Left kidney (tissue), 2 donors: ENCODE results near the gene SIRPB1. TPM values are rescaled to one million over a fixed set of nuclear protein-coding genes. Genes with fewer than 3 reads are reported as not detected.
"Not testable (repeated sequence)": the region's sequence is repeated elsewhere in the genome, so short reads cannot be mapped to it uniquely, and the experiment has no call there.

Source experiments
- DNase-seq: peaks from one replicate; pipeline ENCODE4 v3.0.0-alpha.2; 2013
- polyA plus RNA-seq: library from polyadenylated mRNA; unstranded; fragments of 120-200 nt; gene quantifications from one replicate; pipeline ENCODE4 v1.2.1, GENCODE V29; 2013; ENCODE audit not compliant: insufficient read length

The SIRPB1 gene
- polyA plus RNA-seq, 1 donor: 0.30 TPM

DNA sequence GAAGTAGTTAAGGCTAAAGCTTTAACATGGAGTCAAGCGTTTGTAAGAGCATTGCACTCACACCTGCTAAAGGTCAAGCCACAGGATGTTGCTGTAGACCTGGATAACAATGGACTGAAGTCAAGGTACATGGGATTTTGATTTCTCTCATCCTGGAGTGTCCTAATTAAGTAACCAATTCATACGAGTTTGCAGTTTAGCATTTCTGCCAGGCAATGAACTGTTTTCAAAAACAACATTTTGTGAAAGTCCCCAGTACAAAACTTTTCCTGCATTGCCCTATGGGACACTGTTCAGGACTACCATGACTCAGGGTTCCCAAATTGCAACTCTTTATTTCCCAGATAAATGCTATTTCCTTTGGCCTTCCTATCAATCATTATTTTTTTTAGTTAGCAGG, 17.4 kb upstream of the SIRPB1 start:
- no peak for DNase-seq

DNA sequence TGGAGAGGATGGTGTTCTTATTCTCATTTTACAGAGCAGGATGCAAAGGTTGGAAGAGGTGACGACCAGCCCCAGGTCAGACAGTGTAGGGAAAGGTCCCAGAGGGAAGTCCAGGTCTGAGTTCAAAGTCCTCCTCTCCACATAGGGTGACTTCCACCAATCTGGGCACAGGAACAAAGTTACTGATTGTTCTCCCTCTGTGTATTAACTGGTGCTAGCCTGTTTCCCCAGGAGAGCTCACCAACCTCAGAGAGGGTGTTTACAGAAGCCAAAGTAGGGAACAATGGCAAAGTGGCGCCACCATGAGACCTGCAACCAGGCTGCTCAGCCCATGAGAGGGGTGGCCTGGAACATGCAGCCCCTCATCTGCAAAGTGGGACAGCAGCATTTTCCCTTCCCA, 16.8 kb upstream of the SIRPB1 start:
- DNase-seq: no peak

DNA sequence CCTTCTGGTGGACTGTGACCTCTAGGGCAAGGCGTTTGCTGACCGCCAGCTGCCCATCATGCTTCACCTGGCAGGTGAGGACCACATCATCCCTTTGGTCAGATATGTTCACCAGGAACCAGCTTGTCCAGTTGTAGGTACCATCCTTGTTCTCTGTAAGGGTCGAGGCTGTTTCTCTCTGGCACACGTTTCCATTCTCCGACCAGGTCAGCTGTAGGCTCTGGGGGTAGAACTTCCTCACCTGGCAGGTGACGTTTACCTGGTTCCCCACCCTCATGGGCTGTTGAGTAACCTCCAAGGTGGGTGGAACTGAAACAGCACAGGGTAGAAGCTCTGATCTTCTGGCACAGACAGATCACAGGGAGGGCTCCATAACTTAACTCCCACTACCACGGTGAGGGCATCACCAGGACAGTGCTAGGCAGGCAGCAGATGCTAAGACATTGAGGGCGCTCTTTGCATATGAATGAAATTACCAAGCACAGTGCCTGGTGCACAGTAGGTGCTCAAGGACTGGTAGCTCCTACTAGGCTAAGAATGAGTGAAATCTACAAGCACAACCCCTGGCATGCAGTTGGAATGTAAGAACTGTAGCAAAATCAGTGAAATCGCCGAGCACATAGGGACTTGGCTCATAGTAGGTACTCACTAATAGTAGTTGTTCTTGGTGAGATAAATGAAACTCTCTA, 15.6 kb upstream of the SIRPB1 start:
- no peak for DNase-seq

DNA sequence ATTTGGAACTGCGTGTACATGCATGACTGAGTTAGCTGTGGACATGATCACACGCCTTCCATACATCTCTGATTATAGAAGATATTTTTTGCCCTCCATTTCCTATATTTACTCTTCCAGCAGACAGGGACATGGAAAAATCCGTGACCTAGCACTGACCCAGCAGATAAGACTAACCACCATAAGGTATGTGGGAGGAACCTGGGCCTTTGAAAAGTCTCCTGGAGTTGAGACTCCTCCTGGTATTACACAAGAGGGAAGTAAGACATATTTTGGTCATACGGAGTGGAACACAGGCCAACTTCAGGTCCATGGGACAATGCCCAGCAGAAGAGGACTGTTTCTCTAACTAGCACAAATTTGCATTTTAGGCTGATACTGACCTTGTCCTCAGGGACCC, 13.7 kb upstream of the SIRPB1 start:
- no peak for DNase-seq

DNA sequence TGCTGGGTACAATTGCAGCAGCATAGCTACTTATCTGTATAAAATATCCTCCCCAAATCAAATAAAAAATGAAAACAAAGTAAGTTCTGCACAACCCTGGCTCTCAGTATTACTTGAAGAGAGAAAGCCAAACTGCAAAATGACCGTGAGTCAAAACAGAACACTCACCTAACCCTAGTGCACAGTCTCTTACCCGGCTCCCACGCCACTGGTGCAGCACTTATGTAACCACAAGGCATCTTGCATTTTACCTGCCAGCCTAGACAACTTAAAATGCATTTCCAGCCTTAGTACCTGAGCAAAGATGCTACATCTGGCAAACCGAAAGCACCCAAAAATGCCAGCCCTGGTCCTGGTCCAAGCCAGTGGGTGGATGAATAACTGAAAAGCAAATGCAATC, 12.4 kb upstream of the SIRPB1 start:
- DNase-seq: no peak

DNA sequence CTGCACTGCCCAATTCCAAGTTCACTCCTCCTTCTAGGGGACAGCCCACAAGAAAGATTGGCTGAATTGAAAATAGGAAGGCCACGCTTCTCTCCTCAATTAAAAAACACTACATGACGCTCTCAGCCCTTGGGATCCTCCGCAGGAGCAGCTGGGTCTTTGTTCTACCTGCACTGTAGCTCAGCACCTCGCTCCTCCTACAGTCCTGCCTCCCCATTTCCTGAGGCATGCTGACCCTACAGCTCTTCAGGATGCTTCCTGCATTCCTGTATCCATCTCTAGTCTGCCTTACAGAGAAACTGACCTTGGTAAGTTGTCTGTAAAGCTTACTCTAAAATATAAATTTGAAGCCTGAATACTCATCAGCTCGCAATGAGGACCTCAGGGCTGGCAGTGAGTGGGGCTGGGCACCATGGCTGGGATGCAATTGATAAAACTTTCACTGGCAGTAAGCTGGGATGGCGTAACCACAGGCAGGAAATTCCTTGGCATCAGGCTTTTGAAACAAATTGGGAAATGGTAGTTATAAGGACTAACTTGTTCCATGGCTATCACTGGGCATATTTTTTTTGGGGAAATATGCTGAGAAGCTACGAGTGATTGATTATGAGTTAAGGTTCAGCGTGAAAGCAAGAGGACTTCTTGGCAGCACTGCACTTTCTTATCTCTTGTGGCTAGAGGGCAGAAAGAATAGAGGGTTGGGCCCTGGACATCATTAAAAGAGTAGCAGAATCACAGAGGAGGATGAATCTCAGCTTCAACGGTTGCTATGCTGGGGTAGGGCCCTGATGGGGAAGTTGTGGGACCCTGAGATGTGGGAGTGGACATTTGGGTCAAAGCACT, 11.7 kb upstream of the SIRPB1 start:
- DNase-seq: no peak

DNA sequence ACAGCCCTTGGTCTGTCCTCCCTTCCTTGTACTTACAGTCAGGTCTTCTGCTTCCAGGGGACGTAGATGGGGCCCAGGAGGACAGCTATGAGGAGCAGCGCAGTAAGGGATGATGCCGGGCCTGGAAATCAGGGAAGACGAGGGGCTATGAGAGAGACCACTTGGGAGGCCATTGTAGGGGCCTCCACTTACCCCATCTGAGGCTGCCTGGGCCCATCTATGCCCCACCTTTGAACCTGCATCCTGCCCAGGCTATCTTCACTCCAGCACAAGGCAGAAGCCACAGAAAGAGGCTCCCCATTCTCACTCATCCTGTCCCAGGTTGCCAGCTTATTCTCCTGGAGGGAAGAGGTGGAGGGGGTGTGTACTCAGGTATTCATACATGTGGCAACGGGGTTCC, 10.4 kb upstream of the SIRPB1 start:
- no peak for DNase-seq

DNA sequence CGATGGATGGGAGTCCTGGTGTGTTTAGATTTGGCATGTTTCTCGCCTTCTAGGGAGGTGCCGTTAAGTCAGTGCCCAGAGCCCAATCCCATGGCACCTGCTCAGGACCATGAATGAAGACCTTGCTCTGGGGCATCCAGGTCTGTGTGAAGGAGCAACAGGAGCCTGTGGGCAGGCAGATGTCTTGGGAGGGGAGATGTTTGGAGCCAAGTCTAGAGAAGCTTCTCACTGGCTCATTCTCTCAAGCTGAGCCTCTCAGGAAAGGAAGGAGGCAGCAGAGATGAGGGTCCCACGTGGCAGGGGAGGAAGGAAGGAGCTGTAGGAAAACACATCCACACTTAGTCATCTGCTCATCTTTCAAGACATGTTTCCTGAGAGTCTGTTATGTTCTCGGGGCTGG, 9.5 kb upstream of the SIRPB1 start:
- DNase-seq: no peak

DNA sequence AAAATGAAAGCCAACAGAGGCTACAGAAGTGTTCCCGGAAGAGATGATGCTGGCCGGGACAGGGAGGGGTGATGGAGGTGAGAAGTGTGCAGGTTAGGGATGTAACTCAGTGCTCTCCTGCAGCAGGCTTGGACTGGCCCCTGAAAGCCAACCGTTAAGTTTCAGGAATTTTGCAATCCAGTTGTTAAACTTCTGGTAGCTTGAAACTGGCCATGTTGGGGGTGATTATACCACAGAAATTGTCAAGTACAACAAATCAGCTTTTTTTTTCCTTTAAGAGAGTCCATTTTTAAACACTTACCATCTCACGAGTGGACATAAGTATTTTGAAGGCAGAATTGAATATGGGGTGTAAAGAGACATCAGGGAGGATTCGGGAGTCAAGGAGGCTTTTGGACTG, 8.8 kb upstream of the SIRPB1 start:
- DNase-seq: no peak

DNA sequence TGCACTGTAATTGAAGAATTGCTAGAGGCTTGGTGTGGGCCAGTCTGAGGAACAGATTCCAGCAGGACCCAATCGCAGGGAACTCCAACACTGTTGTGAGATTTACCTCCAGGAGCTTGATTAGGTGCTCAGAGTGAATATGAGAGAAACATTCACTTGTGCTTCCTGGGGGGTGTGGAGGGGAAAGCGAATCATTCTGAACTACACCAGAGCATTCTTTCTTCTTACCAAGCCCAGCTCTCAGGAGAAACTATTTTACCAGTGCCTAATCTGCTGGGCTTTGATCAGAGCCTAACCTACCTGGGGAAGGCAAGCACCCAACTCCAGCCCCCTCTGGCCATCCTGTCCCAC, 7.4 kb upstream of the SIRPB1 start:
- DNase-seq: no peak

DNA sequence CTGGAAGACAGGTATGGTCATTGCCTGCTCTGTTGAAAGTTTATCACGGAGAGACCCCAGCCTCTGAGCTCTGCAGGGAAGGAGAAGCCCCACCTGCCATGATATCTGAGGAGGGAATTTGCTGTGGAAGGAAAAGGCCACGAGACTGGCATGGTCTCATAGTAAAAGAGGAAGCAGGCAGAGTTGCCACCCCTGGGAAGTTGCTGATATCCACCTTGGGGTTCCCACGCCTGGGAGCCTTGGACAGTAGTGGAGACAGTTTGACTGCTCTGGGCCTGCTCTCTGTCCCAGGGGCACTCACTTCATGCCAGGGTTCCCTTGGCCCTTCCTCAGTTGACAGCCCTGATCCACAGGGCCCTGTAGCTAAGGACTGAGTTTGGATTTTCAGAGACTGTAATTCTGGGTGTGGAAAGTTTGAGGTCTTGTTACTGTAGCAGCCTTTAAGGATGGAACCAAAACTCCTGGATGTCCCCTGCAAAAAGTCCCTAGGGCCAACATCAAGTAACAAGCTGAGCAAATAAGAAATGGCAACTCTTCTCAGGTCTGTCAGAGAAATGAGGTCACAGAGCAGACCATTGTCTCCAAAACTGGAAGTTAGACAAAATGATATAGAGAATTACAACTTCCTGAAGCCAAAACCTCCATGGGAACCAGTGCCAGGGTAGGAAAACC, 6.9 kb upstream of the SIRPB1 start:
- DNase-seq: no peak

DNA sequence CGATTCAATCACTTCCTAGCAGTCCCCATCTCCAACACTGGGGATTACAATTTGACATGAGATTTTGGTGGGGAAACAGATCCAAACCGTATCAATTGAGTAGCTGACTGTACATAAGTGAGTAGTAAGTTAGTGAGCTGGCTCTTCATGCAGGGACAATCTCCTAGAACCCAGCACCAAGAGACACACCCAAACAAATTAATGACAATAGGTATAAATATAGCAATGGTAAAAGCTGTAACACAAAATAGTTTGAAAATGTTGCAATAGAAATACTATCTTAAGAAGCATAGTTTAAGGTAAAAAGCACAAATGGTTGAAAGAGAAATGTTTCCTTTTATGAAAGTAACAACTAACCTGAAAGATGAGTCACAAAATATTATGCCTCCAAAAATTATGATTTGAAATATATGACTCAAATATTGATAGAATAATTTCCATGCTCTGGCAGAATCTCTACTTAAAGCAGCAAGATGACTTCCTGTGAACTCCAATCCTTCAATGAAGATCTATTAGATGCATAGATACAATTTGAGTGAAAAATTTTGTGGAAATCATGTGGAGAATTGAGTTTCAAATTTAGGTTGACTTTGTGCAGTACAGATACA, 5.4 kb upstream of the SIRPB1 start:
- DNase-seq: no peak

DNA sequence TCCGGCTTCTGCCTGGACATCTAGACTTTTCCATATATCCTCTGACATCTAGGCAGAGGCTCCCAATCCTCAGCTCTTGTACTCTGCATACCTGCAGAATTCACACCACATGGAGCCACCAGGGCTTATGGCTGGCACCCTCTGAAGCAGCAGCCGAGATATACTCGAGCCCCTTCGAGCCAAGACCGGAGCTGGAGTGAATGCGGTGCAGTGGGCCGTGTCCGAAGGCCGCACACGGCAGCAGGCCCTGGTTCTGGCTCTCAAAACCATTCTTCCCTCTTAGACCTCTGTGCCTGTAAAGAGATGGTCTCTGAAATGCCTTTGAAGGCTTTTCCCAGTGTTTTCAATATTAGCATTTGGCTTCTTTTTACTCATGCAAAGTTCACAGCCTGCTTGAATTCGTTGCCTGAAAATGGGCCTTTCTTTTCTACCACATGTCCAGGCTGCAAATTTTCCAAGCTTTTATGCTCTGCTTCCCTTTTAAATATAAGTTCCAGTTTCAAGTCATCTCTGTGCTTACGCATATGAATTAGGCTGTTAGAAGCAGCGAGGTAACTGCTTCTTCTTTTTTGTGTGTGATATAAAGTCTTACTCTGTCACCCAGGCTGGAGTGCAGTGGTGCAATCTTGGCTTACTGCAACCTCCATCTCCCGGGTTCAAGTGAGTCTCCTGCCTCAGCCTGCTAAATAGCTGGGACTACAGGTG, 3.8 kb upstream of the SIRPB1 start:
- DNase-seq: no peak

DNA sequence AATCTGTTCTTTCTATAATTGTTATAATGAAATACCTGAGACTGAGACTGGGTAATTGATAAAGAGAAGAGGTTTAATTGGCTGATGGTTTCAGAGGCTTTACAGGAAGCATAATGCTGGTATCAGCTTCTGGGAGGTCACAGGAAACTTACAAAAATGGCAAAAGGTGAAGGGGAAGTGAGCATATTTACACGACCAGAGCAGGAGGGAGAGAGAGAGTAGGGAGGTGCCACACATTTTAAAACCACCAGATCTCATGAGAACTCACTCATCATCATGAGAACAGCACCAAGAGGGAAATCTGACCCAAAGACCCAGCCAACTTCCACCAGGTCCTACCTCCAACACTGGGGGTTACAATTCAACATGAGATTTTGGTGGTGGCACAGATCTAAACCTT, 2.6 kb upstream of the SIRPB1 start:
- no peak for DNase-seq

DNA sequence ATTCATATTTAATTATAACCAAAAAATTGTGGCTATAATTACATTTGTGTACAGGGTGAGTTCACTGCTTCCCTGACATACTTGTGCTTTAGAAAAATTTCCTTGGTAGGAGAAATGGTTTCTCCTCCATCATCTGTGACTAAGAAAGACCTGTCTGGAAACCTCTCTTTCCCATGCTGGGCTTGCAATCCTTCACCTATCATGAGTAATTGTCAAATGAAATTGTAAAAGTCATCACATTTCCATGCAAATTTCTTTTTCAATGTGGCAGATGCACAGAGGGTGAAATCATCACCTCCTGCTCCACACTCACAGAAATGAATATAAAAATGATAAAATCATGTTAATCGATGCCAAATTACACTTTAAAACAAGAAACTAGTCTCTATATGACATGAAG, 1.5 kb upstream of the SIRPB1 start:
- no peak for DNase-seq

DNA sequence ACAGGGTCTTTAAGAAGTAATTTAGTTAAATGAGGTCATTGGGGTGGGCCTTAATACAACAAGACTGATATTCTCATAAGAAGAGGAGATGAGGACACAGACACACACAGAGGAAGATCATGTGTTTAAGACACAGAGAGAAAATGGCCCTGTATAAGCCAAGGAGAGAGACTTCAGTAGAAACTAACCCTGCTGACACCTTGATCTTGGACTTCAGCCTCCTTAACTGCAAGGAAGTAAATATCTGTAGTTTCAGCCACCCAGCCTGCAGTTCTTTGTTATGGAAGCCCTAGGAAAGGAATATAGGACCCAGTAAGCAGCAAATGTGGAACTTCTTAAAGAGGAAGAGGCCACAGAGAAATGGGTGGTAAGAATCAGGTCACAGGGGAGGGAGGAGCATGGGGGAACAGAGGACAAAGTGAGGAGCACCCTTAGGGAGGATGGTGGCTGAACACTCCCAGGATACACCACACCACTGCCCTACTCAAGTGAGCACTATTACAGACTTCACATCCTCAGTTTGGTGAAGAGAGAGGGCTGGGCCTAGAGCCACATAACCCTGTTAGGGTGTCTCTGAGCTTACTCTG, 762 bp downstream of the SIRPB1 start:
- DNase-seq: no peak

DNA sequence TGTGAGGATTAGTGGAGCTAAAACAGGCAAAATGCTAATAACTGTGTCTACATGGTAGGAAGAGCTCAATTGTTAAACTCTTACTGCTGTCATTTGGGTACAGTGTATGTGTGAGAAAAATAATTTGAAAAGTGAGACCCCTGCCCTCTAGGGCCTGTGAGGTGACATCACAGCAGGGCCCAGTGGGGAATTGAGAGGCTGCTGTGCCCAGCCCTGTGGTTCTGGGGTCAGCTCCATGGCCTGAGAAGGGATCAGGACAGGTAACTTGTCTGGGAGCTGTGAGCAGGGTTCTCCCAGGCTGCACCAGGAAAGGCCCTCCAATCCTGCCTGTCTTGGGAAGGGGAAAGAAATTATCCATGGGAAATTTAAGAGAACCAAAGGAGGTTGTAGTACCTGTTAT, 1.3 kb downstream of the SIRPB1 start:
- no peak for DNase-seq

DNA sequence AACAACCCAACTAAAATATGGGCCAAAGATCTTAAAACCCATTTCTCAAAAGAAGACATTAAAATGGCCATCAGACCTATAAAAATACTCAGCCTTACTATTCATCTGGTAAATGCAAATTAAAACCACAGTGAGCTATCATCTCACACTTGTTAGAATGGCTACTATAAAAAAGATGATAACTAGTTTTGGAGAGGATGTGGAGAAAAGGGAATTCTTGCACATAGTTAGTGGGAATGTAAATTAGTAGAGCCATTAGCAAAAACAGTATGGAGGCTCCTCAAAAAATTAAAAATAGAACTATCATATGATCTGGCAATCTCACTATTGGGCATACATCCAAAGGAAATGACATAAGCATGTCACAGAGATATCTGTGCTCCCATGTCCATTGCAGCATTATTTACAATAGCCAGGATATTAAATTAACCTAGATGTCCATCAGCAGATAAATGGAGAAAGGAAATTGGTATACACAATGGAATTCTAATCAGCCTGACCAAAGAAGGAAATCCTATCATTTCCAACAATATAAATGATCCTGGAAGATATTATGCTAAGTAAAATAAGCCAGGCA, 2.9 kb downstream of the SIRPB1 start:
- no peak for DNase-seq

DNA sequence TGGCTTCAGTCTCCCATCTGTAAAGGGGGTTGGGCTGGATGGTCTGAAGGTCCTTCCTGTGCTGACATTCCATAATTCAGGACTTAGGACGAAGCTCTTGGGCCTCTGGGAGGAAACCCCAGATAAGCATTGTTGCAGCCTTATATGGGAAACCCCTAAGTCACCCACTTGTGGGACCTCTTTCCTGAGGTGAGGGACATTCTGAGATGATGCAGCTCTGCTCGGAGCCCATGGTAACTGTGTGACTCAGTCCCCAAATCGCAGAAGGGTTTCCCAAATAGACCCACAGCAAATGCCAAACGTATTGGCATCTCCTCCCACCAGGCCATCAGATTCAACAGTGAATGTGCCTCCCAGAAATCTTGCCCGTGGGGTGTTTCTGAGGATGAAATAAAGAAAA, 9.4 kb downstream of the SIRPB1 start:
- DNase-seq: not testable (repeated sequence)

DNA sequence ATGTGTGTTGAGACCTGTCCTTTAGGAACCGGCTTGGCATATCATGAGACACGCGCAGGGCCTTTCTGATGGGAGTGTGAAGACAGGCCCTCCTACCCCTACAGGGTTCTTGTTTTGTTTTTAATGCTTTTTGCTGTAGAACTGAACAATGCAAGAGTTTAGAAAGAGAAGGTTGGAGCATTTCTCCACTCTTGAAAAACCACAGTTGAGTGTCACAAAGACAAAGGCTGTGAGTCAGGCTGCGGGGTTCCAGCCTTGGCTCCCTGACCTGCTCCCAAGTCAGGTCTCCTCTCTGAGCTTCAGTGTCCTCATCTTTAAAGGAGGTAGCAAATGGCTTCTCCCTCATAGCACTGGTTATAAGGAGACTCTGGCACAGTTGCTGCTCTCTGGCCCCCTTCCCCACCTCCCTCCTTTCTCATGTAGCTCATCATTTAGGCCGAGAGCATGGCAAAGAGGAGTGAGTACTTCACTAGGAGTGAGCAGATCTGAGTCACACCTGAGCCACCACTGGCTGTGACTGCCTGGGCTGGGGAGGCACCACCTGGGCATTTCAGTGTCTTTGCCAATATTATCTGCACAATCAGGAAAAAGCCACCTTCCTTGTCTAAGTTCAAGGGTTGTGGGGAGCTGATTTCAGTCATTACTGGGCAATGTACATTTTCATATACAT, 11.0 kb downstream of the SIRPB1 start:
- not testable (repeated sequence) for DNase-seq

DNA sequence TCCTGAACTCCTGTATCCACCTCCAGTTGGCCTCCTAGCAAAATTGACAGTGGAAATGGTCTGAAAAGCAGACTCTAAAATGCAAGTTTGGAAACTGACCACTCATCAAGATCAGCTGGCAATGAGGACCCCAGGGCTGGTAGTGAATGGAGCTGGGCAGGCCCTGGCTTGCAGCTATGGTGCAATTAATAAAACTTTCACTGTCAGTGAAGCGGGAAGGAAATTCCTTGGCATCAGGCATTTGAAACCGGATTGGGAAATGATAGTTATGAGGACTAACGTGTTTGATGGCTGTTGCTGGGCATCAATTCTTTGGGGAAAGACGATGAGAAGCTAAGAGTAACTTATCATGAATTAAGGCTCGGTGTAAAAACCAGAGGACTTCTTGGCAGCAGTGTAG, 19.1 kb downstream of the SIRPB1 start:
- no peak for DNase-seq
